Breast epithelium (tissue), 3 donors: ENCODE measurements around the gene PCBP3.

Source experiments
- POLR2A ChIP-seq: fragments of 450-650 bp; IDR thresholded peaks from one replicate; pipeline ENCODE4 v1.6.1; 2016; ENCODE audit warnings: antibody characterized with exemption, mild to moderate bottlenecking, moderate library complexity
- TF ChIP-seq, protein P1 (sequence below), 3 donors: fragments of 450-650 bp; IDR thresholded peaks; one replicate each; pipeline ENCODE4 v1.5.1; 2016 to 2017; ENCODE audit warnings: antibody characterized with exemption in 3 of 3, mild to moderate bottlenecking in 3 of 3, moderate library complexity in 3 of 3

DNA sequence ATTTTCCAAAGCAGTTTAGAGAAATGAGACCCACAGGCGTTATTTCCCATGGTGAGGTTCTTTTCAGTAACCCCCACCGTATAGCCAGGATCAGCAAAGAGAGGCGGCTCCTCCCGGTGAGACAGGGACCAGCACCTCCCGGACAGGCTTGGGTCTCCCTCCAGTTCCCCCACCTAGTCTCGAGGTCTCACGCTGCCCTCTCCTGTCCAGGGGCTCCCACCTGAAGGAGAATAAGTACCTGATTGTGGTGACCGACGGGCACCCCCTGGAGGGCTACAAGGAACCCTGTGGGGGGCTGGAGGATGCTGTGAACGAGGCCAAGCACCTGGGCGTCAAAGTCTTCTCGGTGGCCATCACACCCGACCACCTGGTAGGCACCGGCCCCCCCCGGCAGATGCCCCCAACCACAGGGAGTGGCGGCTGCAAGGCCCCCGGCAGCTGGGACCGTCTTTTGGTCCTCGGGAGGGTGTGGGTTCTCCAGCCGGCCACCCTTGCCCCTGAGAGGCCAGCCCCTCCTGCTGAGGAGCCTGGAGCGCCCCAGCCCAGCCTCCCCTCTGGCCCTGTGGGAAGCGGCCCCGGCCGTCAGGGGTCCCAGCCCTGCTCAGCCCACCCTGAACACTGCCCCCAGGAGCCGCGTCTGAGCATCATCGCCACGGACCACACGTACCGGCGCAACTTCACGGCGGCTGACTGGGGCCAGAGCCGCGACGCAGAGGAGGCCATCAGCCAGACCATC lies 343.0 kb downstream of the PCBP3 start:
- no peak for TF ChIP-seq POLR2A
- TF ChIP-seq, protein P1, sequence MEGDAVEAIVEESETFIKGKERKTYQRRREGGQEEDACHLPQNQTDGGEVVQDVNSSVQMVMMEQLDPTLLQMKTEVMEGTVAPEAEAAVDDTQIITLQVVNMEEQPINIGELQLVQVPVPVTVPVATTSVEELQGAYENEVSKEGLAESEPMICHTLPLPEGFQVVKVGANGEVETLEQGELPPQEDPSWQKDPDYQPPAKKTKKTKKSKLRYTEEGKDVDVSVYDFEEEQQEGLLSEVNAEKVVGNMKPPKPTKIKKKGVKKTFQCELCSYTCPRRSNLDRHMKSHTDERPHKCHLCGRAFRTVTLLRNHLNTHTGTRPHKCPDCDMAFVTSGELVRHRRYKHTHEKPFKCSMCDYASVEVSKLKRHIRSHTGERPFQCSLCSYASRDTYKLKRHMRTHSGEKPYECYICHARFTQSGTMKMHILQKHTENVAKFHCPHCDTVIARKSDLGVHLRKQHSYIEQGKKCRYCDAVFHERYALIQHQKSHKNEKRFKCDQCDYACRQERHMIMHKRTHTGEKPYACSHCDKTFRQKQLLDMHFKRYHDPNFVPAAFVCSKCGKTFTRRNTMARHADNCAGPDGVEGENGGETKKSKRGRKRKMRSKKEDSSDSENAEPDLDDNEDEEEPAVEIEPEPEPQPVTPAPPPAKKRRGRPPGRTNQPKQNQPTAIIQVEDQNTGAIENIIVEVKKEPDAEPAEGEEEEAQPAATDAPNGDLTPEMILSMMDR (IDR thresholded peaks at IDR 0.05): no peak
